Left cardiac atrium (tissue), 4 donors: Measurements from ENCODE around the gene PHACTR2. TPM values are rescaled to one million over a fixed set of nuclear protein-coding genes. Genes with fewer than 3 reads are reported as not detected.
"Not testable (repeated sequence)": the region's sequence is repeated elsewhere in the genome, so short reads cannot be mapped to it uniquely, and the experiment has no call there.

Experiments
- ATAC-seq, 2 donors: fragments of 200-7000 bp; cut with Tn5 transposase; one replicate each; pipeline ENCODE4 v1.9.1; 2020; ENCODE audit warnings: mild to moderate bottlenecking in 2 of 2, moderate library complexity in 2 of 2
- DNase-seq: peaks from one replicate; pipeline ENCODE4 v3.0.0-alpha.2; 2020
- intact Hi-C, 2 donors: fragments of 100-400 bp; cut with DNase I; formaldehyde crosslinking; loops; one replicate each; pipeline versions ENCODE4 v1.14.1 to v1.15.1; 2022 to 2023
- long read RNA-seq: library from polyadenylated mRNA; unstranded; transcript quantifications from one replicate; pipeline ENCODE4 v2.0.0, GENCODE V29; 2021
- total RNA-seq, 2 donors: library from RNA; stranded (reverse); fragmentation: NEBNext Ultra II Directional; extraction: Animal tissue kit (Norgen Biotek cat#: 25700); gene quantifications; one replicate each; pipeline ENCODE4 v1.2.1, GENCODE V29; 2021
- donor health status: DM: no; HTN: yes; CAD: no.
- donor health status: DM: no; HTN: yes; CAD: no; lungs with severe emphysema.
- donor health status: DM: yes; HTN: yes; CAD: no.
- donor health status: Dilated cardiomyopathy.

The PHACTR2 gene
- total RNA-seq = 10 to 100 TPM; 53.9 to 56.7 TPM
- long read RNA-seq, full-length matches to known transcripts = 31 of 67 reads
- long read RNA-seq, partial matches to known transcripts = 29 of 67 reads
- long read RNA-seq, other reads (novel, unspliced or antisense) = 7 of 67 reads

DNA sequence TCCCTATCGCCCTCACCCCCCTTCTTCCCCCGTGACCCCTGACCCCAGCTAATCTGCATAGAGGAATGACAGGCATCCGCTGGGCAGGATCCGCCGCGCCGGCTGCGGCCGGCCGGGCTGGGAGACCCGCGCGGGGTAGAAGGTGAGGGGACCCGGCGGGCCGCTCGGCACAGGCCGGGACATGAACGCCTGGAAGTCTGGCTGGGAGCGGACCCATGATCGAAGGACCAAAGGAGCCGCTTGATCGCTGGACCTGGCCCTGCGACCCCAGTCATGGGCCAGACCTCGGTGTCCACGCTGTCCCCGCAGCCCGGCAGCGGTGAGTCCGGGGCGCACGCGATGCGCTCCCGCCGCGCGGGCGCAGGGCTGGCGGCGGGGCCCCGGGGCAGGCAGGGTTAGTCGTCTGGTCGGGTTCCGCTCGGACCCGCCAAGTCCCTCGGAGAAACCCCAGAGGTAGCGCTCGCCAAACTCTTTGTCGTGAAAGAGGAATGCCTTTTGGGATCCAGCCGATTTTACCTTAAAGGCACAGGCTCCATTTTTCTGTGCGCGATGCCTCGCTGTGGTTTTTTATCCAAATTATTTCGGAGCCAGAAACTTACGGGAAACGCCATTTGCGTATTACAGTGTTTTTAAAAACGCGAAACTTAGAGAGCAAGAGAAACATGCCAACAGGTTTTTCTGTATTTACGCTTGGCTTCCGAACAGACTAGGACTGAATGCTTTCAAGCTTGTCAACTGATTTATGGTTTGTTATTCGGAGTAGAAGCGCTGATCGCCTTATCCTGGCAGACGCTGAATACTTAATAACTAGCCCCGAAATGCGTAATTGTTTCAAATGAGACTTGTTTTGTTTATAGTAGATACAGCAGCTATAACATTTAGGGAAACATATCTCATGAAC lies at the start of gene PHACTR2:
PHACTR2 (plus strand) TSS at position 75 of the 901 bp plus-strand sequence; CDS start at position 274, 199 bp downstream.
- peak; percentile 84 for DNase-seq
- intact Hi-C loops = no loop called here
- ATAC-seq = peak; percentile 94 to 95

DNA sequence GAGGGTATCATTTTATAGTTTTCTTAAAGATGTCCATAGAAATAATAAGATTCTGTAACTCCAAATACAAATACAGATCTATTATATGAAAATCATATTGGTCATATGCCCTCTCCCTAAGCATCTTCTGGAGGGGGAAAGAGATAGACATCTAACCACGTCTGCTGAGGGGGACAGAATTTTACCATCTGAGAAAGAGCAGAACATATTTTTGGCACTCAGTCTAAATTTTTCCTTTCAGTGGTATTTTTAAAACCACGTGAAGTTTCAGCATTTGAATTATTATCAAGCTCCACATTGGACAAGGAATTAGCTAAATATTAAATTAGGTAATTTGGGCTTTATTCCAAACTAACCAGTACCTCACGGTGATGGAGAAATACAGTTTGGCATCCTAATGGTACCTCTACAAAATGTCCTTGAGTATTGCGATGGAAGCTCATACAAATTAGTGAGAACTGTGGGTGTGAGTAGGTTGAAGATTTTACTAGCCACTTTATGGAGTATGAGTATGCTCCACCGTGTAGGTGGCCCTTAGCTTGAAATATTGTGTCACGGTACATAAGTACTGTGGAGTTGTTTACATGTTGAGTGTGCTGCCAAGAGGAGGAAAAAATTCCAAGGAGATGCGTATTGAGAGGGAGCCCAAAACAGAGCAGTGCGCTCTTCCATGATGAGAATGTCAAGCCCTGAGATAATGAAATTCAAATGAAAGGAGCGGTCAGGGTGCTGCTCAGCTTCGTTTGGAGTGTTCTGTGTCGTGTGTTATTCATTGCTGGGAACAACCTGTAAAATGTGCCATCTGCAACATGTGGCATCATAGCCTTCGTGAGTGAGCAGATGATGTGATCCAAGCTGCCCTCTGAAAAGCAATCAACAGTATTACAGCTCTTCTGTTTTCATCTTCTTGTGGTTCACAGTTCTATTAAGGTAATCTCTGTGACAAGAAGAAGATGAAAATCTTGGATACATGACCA lies 48.4 kb upstream of the PHACTR2 start:
- DNase-seq (no peak), ATAC-seq (no peak)
- intact Hi-C loops = no loop called here

DNA sequence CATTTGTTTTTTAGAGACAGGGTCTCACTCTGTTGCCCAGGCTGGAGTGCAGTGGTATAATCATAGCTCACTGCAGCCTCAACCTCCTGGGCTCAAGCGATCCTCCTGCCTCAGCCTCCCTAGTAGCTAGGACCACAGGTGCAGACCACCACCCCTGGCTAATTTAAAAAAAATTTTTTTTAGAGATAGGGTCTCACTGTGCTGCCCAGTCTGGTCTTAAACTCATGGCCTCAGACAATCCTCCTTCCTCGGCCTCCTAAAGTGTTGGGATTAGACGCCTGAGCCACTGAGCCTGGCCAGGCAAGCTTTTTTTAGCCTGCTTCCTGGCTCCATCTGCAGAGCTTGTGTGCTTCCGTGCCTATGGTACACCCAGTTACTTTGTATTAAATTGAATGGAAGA lies 46.6 kb upstream of the PHACTR2 start:
- DNase-seq, intact Hi-C loops, ATAC-seq: not testable (repeated sequence)

DNA sequence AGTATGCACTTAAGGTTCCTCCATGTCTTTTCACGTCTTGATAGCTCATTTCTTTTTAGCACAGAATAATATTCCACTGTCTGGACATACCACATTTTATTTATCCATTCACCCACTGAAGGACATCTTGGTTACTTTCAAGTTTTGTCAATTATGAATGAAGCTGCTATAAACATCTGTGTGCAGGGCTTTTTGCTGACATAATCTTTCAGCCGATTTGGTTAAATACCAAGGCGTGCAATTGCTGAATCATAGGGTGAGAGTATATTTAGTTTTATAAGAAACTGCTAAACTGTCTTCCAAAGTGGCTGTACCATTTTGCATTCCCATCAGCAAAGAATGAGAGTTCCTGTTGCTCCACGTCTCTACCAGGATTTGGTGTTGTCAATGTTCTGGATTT lies 44.9 kb upstream of the PHACTR2 start:
- ATAC-seq (no peak), DNase-seq (no peak)
- intact Hi-C loops = no loop called here

DNA sequence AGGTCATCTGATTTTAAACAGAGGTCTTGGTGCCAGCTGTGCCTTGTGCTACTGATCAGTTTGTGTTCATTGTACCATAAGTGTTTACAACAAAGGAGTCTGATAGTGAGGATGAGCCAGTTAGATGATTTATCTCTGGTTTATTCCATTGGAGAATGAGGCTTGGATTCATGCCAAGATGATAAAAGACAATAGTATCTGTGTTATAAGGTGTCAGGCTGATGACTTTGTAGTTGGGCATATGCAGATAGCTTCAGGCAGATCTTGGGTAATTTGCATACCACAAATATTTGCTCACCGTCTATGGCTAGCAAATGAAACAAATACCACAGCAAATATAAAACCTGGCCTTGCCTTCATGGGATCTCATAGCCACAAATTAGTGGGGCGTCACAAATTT lies 43.3 kb upstream of the PHACTR2 start:
- DNase-seq = no peak
- no peak for ATAC-seq

DNA sequence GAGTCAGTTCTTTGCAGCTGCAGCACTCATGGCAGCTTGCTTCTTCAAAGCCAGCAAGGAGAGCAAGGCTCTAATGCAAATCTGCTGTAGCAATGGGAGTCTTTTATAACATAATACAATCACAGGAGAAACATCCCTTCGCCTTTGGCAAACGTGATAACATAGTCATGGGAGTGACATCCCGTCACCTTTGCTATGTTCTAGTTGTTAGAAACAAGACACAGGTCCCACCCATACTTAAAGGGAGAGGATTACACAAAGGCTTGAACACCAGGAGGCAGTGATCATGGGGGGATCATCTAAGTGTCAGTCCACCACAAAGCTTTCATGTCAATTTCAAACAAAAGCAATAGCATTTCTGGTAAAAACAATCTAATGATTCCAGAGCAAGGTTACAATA lies 40.1 kb upstream of the PHACTR2 start:
- intact Hi-C loops = no loop called here
- ATAC-seq = no peak
- no peak for DNase-seq

More for the DNA sequence above, 43.3 kb upstream of the PHACTR2 start:
- intact Hi-C loops = no loop called here

DNA sequence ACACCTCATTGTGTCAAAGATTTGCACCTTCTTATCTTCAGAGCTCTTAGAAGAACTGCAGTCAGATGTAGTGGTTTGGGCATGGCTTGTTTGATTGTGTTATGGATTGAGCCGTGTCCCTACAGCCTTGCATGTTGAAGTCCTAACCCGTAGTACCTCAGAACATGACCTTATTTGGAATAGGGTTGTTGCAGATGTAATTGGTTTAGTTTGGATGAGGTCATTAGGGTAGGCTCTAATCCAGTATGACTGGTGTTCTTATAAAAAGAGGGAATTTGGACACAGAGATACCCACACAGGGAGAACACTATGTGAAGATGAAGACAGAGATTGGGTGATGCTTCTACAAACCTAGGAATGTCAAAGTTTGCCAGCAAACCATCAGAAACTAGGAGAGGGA lies 35.4 kb upstream of the PHACTR2 start:
- DNase-seq = no peak
- intact Hi-C loops = no loop called here
- no peak for ATAC-seq

DNA sequence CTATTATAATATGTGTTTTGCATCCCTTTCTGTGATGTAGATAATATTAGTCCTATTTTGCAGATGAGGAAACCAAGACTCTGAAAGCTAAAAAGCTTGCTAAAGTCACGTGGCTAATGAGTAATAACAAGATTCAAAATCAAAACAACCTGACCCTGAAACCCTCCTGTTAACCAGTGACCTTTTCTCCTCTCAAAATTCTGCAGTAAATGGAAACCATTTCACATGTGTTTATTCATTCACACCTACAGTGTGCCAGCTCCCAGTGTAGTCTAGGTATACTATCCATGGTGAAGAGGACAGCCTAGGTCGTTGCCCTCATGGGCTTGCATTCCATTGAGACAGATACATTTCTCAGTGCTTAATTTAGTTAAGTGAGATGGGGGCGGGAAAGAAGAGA lies 30.6 kb upstream of the PHACTR2 start:
- intact Hi-C loops = no loop called here
- no peak for DNase-seq
- ATAC-seq = no peak

DNA sequence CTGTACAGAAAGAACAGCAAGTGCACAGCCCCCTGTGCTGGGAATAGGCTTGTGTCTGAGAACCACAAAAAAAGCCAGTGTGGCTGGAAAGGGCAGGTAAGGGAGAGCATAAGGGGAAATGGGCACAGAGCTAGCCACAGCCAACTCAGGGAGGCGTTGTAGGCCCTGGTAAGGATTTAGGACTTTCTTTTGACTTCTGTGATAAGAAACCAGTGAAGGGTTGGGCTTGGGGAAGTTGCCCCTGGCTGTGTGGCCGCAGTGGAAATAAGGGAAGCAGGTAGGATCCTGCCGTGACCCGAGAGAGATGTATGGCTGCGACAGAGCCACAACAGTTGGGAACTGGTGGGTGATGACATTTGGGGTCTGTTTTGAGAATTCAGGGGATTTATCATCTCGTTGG lies 30.0 kb upstream of the PHACTR2 start:
- ATAC-seq (no peak), DNase-seq (no peak)
- intact Hi-C loops = no loop called here

DNA sequence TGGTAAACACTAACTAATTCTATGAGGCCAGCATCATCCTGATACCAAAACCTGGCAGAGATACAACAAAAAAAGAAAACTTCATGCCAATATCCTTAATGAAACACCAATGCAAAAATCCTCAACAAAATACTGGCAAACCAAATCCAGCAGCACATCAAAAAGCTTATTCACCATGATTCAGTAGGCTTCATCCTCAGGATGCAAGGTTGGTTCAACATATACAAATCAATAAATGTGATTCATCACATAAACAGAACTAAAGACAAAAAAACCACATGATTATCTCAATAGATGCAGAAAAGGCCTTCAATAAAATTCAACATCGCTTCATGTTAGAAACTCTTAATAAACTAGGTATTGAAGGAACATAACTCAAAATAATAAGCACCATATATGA lies 28.4 kb upstream of the PHACTR2 start:
- DNase-seq, ATAC-seq, intact Hi-C loops: not testable (repeated sequence)

DNA sequence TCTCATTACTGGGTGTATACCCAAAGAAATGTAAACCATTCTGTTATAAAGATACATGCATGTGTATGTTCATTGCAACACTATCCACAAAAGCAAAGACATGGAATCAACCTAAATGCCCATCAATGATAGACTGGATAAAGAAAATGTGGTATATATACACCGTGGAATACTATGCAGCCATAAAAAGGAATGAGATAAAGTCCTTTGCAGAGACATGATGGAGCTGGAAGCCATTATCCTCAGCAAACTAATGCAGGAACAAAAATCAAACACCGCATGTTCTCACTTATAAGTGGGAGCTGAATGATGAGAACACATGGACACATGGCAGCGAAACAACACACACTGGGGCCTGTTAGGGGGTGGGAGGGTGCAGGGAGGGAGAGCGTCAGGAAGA lies 26.4 kb upstream of the PHACTR2 start:
- DNase-seq, intact Hi-C loops, ATAC-seq: not testable (repeated sequence)

DNA sequence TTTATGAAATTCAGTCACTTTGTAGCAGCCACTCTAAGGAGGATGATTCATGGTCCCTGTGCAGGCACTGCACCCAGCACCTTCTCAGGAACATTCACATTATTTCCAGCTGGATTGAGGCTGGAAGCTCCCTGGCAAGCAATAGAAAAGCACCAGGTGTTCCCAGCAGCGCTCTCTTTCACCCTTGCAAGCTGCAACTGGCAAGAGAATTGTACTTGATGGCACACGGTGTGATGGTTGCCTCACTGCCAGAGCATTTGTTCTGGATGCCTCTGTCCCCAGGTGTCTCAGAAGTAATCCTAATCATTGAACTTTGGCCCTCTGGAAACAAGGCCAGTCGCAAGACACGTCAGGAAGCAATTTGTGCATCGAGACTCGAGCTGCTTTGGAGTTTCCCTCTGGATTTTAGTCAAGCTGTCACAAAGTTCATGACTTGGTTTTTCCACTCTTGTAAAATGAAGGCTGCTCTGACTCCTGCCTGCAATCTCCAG lies 24.9 kb upstream of the PHACTR2 start:
- ATAC-seq (no peak), DNase-seq (no peak)
- intact Hi-C loops = no loop called here

DNA sequence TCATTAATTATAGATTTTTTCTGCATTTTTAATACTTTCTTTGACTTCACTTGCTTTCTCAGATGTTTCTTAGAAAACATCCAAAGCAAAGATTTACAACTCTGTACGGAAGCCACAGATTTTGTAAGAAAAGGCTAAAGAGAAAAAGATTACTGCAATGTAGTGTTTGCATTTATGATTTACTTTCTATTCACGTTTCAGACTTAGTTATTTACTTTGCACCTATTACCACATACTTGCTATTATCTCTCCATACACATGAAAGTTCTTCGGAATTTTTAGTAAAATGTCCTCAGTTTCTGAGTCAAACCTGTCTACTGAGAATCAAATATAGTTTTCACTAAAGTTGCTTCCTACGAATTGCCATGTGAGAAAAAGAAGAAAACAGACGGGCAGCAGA lies 22.2 kb upstream of the PHACTR2 start:
- DNase-seq (no peak), ATAC-seq (no peak)
- intact Hi-C loops = no loop called here

DNA sequence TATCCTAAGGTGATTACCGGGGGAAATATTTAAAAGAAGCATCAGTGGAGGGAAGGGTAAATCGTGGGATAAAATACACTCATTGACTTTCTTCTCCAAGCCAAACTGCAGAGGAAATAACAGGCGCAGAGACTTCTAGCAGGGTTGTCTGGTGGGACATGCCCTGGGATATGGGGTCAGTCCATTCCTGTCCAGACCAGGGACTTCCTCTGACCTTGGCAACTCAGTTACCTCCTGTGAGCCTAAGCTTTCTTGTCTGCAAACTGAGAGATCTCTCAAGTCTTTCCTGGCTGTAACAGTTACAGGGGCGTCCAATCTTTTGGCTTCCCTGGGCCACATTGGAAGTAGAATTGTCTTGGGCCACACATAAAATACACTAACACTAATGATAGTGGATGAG lies 21.7 kb upstream of the PHACTR2 start:
- ATAC-seq (no peak), DNase-seq (no peak)

DNA sequence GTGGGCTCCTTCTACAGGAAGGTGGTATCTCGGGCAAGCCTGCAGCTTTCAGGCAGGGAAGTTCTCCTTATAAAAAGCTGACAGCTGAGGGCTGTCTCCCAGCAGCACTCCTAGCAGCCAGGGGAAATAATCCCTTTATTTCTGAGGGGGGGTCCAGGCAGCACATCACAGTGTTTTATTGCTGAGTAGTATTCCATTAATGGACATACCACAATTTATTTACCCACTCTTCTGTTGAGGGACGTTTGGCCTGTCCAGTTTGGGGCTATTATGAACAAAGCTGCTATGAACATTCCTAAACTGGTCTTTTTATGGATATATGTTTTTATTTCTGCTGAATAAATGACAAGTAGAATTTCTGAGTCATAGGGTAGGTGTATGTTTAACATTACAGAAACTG lies 20.0 kb upstream of the PHACTR2 start:
- ATAC-seq = no peak
- intact Hi-C loops = no loop called here
- no peak for DNase-seq

More for the DNA sequence above, 21.7 kb upstream of the PHACTR2 start:
- intact Hi-C loops = no loop called here

DNA sequence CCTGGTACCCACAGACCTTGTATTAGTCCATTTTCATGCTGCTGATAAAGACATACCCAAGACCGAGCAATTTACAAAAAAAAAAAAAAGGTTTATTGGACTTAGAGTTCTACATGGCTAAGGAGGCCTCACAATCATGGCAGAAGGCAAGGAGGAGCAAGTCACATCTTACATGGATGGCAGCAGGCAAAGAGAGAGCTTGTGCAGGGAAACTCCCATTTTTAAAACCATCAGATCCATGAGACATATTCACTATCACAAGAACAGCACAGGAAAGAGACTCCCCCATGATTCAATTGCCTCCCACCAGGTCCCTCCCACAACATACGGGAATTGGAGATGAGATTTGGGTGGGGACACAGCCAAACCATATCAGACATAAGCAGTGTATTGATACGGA lies 17.6 kb upstream of the PHACTR2 start:
- intact Hi-C loops, DNase-seq, ATAC-seq: not testable (repeated sequence)

DNA sequence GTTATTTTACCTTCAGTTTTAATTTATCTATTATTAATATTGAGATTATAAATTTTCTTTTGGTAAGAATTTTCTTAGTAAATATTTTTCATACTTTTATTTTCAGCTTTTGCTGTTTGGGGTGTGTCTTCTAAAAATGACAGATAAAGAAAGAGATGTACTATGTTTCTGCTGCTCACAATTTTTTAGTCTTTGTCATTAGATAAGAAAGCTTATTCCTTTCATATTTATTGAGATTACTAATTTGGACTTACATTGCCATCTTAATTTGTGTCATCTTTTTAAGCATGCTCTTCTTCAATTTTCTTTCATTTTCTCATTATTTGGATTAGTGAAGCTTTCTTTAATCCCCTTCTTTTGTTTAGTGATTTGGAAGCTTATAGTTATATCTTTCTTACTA lies 13.6 kb upstream of the PHACTR2 start:
- intact Hi-C loops = no loop called here
- ATAC-seq (no peak), DNase-seq (no peak)

DNA sequence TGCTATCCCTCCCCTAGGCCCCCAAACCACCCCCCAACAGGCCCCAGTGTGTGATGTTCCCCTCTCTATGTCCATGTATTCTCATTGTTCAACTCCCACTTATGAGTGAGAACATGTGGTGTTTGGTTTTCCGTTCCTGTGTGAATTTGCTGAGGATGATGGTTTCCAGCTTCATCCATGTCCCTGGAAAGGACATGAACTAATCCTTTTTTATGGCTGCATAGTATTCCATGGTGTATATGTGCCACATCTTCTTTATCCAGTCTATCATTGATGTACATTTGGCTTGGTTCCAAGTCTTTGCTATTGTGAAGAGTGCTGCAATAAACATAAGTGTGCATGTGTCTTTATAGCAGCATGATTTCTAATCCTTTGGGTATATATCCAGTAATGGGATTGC lies 11.8 kb upstream of the PHACTR2 start:
- DNase-seq, intact Hi-C loops, ATAC-seq: not testable (repeated sequence)

DNA sequence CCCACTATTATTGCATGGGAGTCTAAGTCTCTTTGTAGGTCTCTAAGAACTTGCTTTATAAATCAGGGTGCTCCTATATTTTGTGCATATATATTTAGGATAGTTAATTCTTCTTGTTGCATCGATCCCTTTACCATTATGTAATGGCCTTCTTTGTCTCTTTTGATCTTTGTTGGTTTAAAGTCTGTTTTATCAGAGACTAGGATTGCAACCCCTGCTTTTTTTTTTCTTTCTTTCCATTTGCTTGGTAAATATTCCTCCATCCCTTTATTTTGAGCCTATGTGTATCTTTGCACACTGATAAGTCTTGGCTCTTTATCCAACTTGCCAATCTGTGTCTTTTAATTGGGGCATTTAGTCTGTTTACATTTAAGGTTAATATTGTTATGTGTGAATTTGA lies 8.3 kb upstream of the PHACTR2 start:
- DNase-seq, ATAC-seq, intact Hi-C loops: not testable (repeated sequence)
